Heart left ventricle (tissue), 16 donors: ENCODE measurements around the gene DUSP10. TPM values are rescaled to one million over a fixed set of nuclear protein-coding genes. Genes with fewer than 3 reads are reported as not detected.

Experiments
- ATAC-seq, 4 donors: fragments of 200-7000 bp; cut with Tn5 transposase; one replicate each; pipeline ENCODE4 v1.9.1; 2020 to 2022; ENCODE audit warnings: moderate library complexity in 4 of 4, mild to moderate bottlenecking in 3 of 4, moderate number of reproducible peaks in 1 of 4
- DNase-seq, 5 donors: peaks; one replicate each; pipeline ENCODE4 v3.0.0-alpha.2; 2020
- H3K27ac ChIP-seq, 12 donors: fragments of 200-600 bp; sonication (generic) in 4 of 12; one replicate each; pipeline versions ENCODE4 v1.5.0 to v1.8.0; 2016 to 2022; ENCODE audit warnings: mild to moderate bottlenecking in 2 of 12
- H3K27me3 ChIP-seq, 9 donors: fragments of 200-600 bp; sonication (generic) in 2 of 9; one replicate each; pipeline versions ENCODE4 v1.5.1 to v1.8.0; 2016 to 2022; ENCODE audit warnings: mild to moderate bottlenecking in 3 of 9
- H3K36me3 ChIP-seq, 9 donors: fragments of 200-600 bp; sonication (generic) in 2 of 9; one replicate each; pipeline versions ENCODE4 v1.5.0 to v1.8.0; 2018 to 2022; ENCODE audit warnings: mild to moderate bottlenecking in 2 of 9
- H3K4me1 ChIP-seq, 12 donors: fragments of 200-600 bp; sonication (generic) in 4 of 12; one replicate each; pipeline versions ENCODE4 v1.5.0 to v1.8.0; 2016 to 2022; ENCODE audit warnings: mild to moderate bottlenecking in 3 of 12
- H3K4me3 ChIP-seq, 12 donors: fragments of 200-600 bp; sonication (generic) in 4 of 12; one replicate each; pipeline versions ENCODE4 v1.5.0 to v1.8.0; 2017 to 2022; ENCODE audit warnings: mild to moderate bottlenecking in 9 of 12, moderate library complexity in 4 of 12
- H3K9me3 ChIP-seq, 12 donors: fragments of 200-600 bp; sonication (generic) in 4 of 12; one replicate each; pipeline versions ENCODE4 v1.5.0 to v1.8.0; 2016 to 2022; ENCODE audit warnings: mild to moderate bottlenecking in 1 of 12
- POLR2A ChIP-seq, 2 donors: fragments of 450-650 bp; IDR thresholded peaks; one replicate each; pipeline ENCODE4 v1.6.1; 2017; ENCODE audit warnings: antibody characterized with exemption in 2 of 2, mild to moderate bottlenecking in 2 of 2, moderate library complexity in 2 of 2
- WGBS, 4 donors: extraction: QIAGEN DNeasy Blood & Tissue Kit in 2 of 4; methylation state at CpG; one replicate each; pipeline versions ENCODE4 v1.1.5 to v1.1.7; 2013 to 2018; 5-methylcytosine and 5-hydroxymethylcytosine counted together
- intact Hi-C, 10 donors: fragments of 100-400 bp; cut with DNase I; formaldehyde crosslinking; loops; one replicate each; pipeline versions ENCODE4 v1.11.1 to v1.14.2; 2022
- polyA plus RNA-seq, 2 donors: library from polyadenylated mRNA; stranded (reverse); fragments of 200-250 nt; gene quantifications; one replicate each; pipeline ENCODE4 v1.2.3, GENCODE V29; 2013
- total RNA-seq, 9 donors: library from RNA; depleted of rRNA in 2 of 9; stranded (reverse); fragments of >200 nt in 2 of 9; fragmentation: NEBNext Ultra II Directional in 3 of 9; extraction: Animal tissue kit (Norgen Biotek cat#: 25700) in 3 of 9; gene quantifications; one replicate each; pipeline versions ENCODE4 v1.1.0 to v1.2.4, GENCODE V29; 2016 to 2023
- TF ChIP-seq, protein P1 (sequence below), 12 donors: fragments of 200-600 bp; sonication (generic) in 4 of 12; IDR thresholded peaks; one replicate each; pipeline versions ENCODE4 v1.5.0 to v1.8.0; 2018 to 2022; ENCODE audit warnings: antibody characterized with exemption in 12 of 12, mild to moderate bottlenecking in 5 of 12
- donor health status: ischemic (EF 13 %, LVEDD 7.1; RV severe dilation, severe dysfunction).
- donor health status: healthy with polysubstance abuse.
- donor health status: DM: no; HTN: yes; CAD: no.
- donor health status: DM: no; HTN: no; CAD: no.
- donor health status: ischemic (EF 25% LVEDD 6.9; RV normal size, moderate dysfunction).
- donor health status: ischemic (EF 25% LVEDD 5.7; RV mildly dilated, moderate dysfunction).
- donor health status: healthy.
- donor health status: DM: yes; HTN: yes; CAD: no.
- donor health status: ischemic (EF 35%, LVEDD 5.7; RV mildly dilated, moderate dysfunction).
- donor health status: nonischemic (EF 11% LVEDD 7.7; RV severe dilation, severe dysfunction).
- donor health status: DM: yes; HTN: yes; CAD: no.
- donor health status: PGD.
- donor health status: ischemic (EF 29% LVEDD 5.4; RV normal size, mild dysfunction).
- donor health status: nonischemic (EF 23%, LVEDD 6.1; RV moderate dilation, normal function).

Gene DUSP10
- total and polyA plus RNA-seq, 11 donors = 2.2 to 7.1 (median 3.9) TPM

GRCh38 chr1:221751226-221751887 is 9.5 kb upstream of the DUSP10 start:
- Histone ChIP-seq H3K27me3 (no peaks in the 10 kb centered on the region), H3K4me1 (peaks cover 0 to 6% (median 0%) of the 10 kb centered on the region in 12 donors), H3K36me3 (no peaks in the 10 kb centered on the region), H3K27ac (no peak overlapping the region), H3K4me3 (no peak overlapping the region), H3K9me3 (no peaks in the 10 kb centered on the region)
- WGBS, 4 donors = 80 to 88% (median 85%) methylated on average over 4 of the region's 4 CpGs
- ATAC-seq = no peak
- DNase-seq = no peak
- TF ChIP-seq POLR2A (IDR thresholded peaks at IDR 0.05) = no peak
- TF ChIP-seq, protein P1, sequence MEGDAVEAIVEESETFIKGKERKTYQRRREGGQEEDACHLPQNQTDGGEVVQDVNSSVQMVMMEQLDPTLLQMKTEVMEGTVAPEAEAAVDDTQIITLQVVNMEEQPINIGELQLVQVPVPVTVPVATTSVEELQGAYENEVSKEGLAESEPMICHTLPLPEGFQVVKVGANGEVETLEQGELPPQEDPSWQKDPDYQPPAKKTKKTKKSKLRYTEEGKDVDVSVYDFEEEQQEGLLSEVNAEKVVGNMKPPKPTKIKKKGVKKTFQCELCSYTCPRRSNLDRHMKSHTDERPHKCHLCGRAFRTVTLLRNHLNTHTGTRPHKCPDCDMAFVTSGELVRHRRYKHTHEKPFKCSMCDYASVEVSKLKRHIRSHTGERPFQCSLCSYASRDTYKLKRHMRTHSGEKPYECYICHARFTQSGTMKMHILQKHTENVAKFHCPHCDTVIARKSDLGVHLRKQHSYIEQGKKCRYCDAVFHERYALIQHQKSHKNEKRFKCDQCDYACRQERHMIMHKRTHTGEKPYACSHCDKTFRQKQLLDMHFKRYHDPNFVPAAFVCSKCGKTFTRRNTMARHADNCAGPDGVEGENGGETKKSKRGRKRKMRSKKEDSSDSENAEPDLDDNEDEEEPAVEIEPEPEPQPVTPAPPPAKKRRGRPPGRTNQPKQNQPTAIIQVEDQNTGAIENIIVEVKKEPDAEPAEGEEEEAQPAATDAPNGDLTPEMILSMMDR (IDR thresholded peaks at IDR 0.05) = no peak
- intact Hi-C loops = no loop called here

GRCh38 chr1:221748981-221749380 is 7.1 kb upstream of the DUSP10 start:
- no peaks in the 10 kb centered on the region for H3K36me3 ChIP-seq
- no peak overlapping the region for H3K4me3 ChIP-seq
- peaks cover 0 to 6% (median 0%) of the 10 kb centered on the region in 12 donors for H3K4me1 ChIP-seq
- WGBS, 4 donors = 92 to 97% (median 95%) methylated on average over 2 of the region's 2 CpGs
- no peaks in the 10 kb centered on the region for H3K27me3 ChIP-seq
- TF ChIP-seq, protein P1 (IDR thresholded peaks at IDR 0.05) = no peak
- TF ChIP-seq POLR2A (IDR thresholded peaks at IDR 0.05) = no peak
- H3K9me3 ChIP-seq = no peaks in the 10 kb centered on the region
- no peak overlapping the region for H3K27ac ChIP-seq
- intact Hi-C loops = loop anchor here in 8 of 10 donors (10.0 kb wide), 8 partner anchors 96 to 706 kb away; no protein-coding TSS in a partner anchor
- DNase-seq (no peak), ATAC-seq (no peak)

DNA sequence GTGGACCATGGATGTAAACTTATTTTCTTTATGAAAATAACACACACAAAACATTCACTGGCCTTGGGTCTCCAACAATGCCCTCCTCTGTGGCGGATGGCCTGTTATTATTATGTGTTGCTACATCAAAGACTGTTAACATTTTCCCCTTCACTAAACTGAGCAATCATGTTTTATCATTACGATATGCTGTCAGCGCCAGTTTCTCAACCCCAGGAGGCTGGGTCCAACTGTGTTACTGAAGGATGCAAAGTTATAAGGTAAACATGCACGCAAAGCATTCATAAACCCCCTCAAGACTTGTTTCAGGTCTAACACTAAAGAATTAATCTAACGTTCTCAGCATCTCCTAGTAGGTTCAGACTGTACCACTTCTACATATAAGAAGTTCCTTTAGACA is 6.0 kb upstream of the DUSP10 start:
- no peaks in the 10 kb centered on the region for H3K27me3 ChIP-seq
- no peak overlapping the region for H3K27ac ChIP-seq
- TF ChIP-seq, protein P1 (IDR thresholded peaks at IDR 0.05) = no peak
- TF ChIP-seq POLR2A (IDR thresholded peaks at IDR 0.05) = no peak
- H3K9me3 ChIP-seq = no peaks in the 10 kb centered on the region
- H3K36me3 ChIP-seq = no peaks in the 10 kb centered on the region
- intact Hi-C loops = loop anchor here in 8 of 10 donors (10.0 kb wide), 8 partner anchors 97 to 707 kb away; no protein-coding TSS in a partner anchor
- peaks cover 0 to 13% (median 4%) of the 10 kb centered on the region in 12 donors for H3K4me1 ChIP-seq
- DNase-seq = no peak
- H3K4me3 ChIP-seq = no peak overlapping the region
- 74 to 90% (median 87%) methylated on average over 5 of the region's 5 CpGs for WGBS, 4 donors
- ATAC-seq = no peak

DNA sequence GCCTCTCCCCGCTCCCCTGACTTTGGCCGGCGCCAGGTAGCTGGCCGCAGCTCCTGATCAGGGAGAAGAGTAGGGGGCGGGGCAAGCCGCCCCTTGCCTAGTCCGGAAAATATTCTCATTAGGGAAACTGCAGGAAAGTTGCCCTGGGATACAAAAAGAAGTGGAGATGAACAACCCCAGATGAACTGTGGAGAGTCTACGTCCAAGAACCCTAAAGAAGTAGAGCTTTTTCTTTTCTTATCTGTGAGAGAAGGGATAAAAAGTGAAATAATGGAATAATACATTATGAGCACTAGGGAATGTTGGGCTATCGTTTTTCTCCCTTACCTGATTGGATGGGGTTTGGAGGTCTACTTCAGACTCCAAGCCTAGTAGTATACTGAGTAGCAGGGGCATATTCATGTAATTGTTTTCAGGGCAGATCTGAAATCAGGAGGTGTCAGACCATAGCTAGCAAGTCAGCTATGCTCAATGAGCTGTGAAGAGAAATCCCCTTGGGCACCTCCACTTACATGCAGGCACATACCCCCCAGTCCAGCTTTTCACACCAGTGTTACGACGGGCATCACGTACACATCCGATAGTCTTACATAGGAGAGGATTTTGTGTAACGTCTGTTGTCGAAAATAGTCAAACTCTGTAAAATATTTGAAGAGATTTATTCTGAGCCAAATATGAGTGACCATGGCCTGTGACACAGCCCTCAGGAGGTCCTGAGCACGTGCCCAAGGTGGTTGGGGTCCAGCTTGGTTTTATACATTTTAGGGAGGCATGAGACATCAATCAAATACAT is 1.7 kb upstream of the DUSP10 start:
- Histone ChIP-seq H3K9me3 (no peaks in the 10 kb centered on the region), H3K4me1 (peaks cover 0 to 24% (median 9%) of the 10 kb centered on the region in 12 donors), H3K36me3 (peaks cover 0 to 7% (median 0%) of the 10 kb centered on the region in 9 donors), H3K27me3 (no peaks in the 10 kb centered on the region), H3K4me3 (peak overlapping the region; percentile 25 to 90 (median 76)), H3K27ac (peak overlapping the region; percentile 95 to 100 (median 98))
- no peak for TF ChIP-seq POLR2A (IDR thresholded peaks at IDR 0.05)
- TF ChIP-seq, protein P1 (IDR thresholded peaks at IDR 0.05) = no peak
- intact Hi-C loops = loop anchor here in 9 of 10 donors (2.0 to 10.0 kb wide), 14 partner anchors 101 to 871 kb away; no protein-coding TSS in a partner anchor
- DNase-seq (no peak), ATAC-seq (no peak)
- WGBS, 4 donors = 40 to 43% (median 41%) methylated on average over 16 of the region's 16 CpGs
